Measurements from ENCODE around the gene ANKRD55. TPM values are rescaled to one million over a fixed set of nuclear protein-coding genes. Genes with fewer than 3 reads are reported as not detected.
A peak's percentile ranks its signal among the peaks of the same experiment; 100 is the strongest.
"Not testable (repeated sequence)": the region's sequence is repeated elsewhere in the genome, so short reads cannot be mapped to it uniquely, and the experiment has no call there.

The ANKRD55 gene
- total and polyA plus RNA-seq, 5 donors from 2014 or later, result 4.1 to 9.0 (median 5.7) TPM

- Mint-ChIP-seq H3K27me3 (peaks cover 12% of the 10 kb centered on the region), H3K9me3 (no peaks in the 10 kb centered on the region), H3K4me1 (peaks cover 2 to 4% (median 2%) of the 10 kb centered on the region in 4 donors), H3K36me3 (no peaks in the 10 kb centered on the region), H3K27ac (no peak overlapping the region), H3K4me3 (no peak overlapping the region)
- H3K27me3 ChIP-seq (ENCODE audit: control insufficient read depth, insufficient read depth, low read length), result no peaks in the 10 kb centered on the region
- no peaks in the 10 kb centered on the region for H3K4me1 ChIP-seq (ENCODE audit: control insufficient read depth, insufficient read depth, low read length, poor library complexity, severe bottlenecking)
- no peaks in the 10 kb centered on the region for H3K36me3 ChIP-seq (ENCODE audit: control insufficient read depth, insufficient read depth, low read length)
- no peak overlapping the region for H3K4me3 ChIP-seq (ENCODE audit: low read depth, low read length)
- H3K27ac ChIP-seq (ENCODE audit: insufficient read depth, low read length, poor library complexity, severe bottlenecking), result no peak overlapping the region
- H3K9me3 ChIP-seq (ENCODE audit: control insufficient read depth in 2 of 2, low read length in 2 of 2), result no peaks in the 10 kb centered on the region
- ATAC-seq (ENCODE audit: low read depth in 2 of 2), result no peak
- DNase-seq, result peak in 2 of 3 donors; percentile 17 to 28
Measured at GRCh38 chr5:56264417-56265025, 31.4 kb upstream of the ANKRD55 start.

- peaks cover 0 to 2% (median 0%) of the 10 kb centered on the region in 4 donors for H3K4me1 Mint-ChIP-seq
- H3K27ac ChIP-seq (ENCODE audit: insufficient read depth, low read length, poor library complexity, severe bottlenecking), result no peak overlapping the region
- peaks cover 2% of the 10 kb centered on the region for H3K27me3 ChIP-seq (ENCODE audit: control insufficient read depth, insufficient read depth, low read length)
- H3K4me1 ChIP-seq (ENCODE audit: control insufficient read depth, insufficient read depth, low read length, poor library complexity, severe bottlenecking), result no peaks in the 10 kb centered on the region
- peaks cover 14% of the 10 kb centered on the region for H3K27me3 Mint-ChIP-seq
- H3K27ac Mint-ChIP-seq, result no peak overlapping the region
- H3K36me3 ChIP-seq (ENCODE audit: control insufficient read depth, insufficient read depth, low read length), result no peaks in the 10 kb centered on the region
- DNase-seq, result no peak
- no peak overlapping the region for H3K4me3 Mint-ChIP-seq
- no peak for ATAC-seq (ENCODE audit: low read depth in 2 of 2)
- no peaks in the 10 kb centered on the region for H3K36me3 Mint-ChIP-seq
- no peak overlapping the region for H3K4me3 ChIP-seq (ENCODE audit: low read depth, low read length)
- H3K9me3 ChIP-seq (ENCODE audit: control insufficient read depth in 2 of 2, low read length in 2 of 2), result no peaks in the 10 kb centered on the region
- H3K9me3 Mint-ChIP-seq, result peaks cover 0 to 2% (median 0%) of the 10 kb centered on the region in 7 donors
Measured at GRCh38 chr5:56262279-56262678, 29.1 kb upstream of the ANKRD55 start.

- no peak for DNase-seq
- Histone ChIP-seq H3K9me3 (ENCODE audit: control insufficient read depth in 2 of 2, low read length in 2 of 2) (no peaks in the 10 kb centered on the region), H3K4me3 (ENCODE audit: low read depth, low read length) (no peak overlapping the region), H3K27me3 (ENCODE audit: control insufficient read depth, insufficient read depth, low read length) (peaks cover 2% of the 10 kb centered on the region), H3K36me3 (ENCODE audit: control insufficient read depth, insufficient read depth, low read length) (no peaks in the 10 kb centered on the region), H3K4me1 (ENCODE audit: control insufficient read depth, insufficient read depth, low read length, poor library complexity, severe bottlenecking) (no peaks in the 10 kb centered on the region), H3K27ac (ENCODE audit: insufficient read depth, low read length, poor library complexity, severe bottlenecking) (no peak overlapping the region)
- no peak overlapping the region for H3K4me3 Mint-ChIP-seq
- no peak for ATAC-seq (ENCODE audit: low read depth in 2 of 2)
- no peaks in the 10 kb centered on the region for H3K4me1 Mint-ChIP-seq
- H3K27ac Mint-ChIP-seq, result no peak overlapping the region
- peaks cover 0 to 2% (median 0%) of the 10 kb centered on the region in 7 donors for H3K9me3 Mint-ChIP-seq
- H3K27me3 Mint-ChIP-seq, result peaks cover 20% of the 10 kb centered on the region
- no peaks in the 10 kb centered on the region for H3K36me3 Mint-ChIP-seq
Measured at GRCh38 chr5:56259002-56259511, 25.9 kb upstream of the ANKRD55 start.

GRCh38 chr5:56257763-56258529 is 24.8 kb upstream of the ANKRD55 start:
- DNase-seq; H3K4me1 Mint-ChIP-seq; H3K4me3 Mint-ChIP-seq; H3K9me3 ChIP-seq (ENCODE audit: control insufficient read depth in 2 of 2, low read length in 2 of 2); H3K36me3 Mint-ChIP-seq; H3K4me3 ChIP-seq (ENCODE audit: low read depth, low read length); H3K9me3 Mint-ChIP-seq; H3K36me3 ChIP-seq (ENCODE audit: control insufficient read depth, insufficient read depth, low read length); ATAC-seq (ENCODE audit: low read depth in 2 of 2); H3K27ac ChIP-seq (ENCODE audit: insufficient read depth, low read length, poor library complexity, severe bottlenecking); H3K4me1 ChIP-seq (ENCODE audit: control insufficient read depth, insufficient read depth, low read length, poor library complexity, severe bottlenecking); H3K27me3 ChIP-seq (ENCODE audit: control insufficient read depth, insufficient read depth, low read length); H3K27ac Mint-ChIP-seq: not testable (repeated sequence)
- peaks cover 20% of the 10 kb centered on the region for H3K27me3 Mint-ChIP-seq

- peaks cover 13% of the 10 kb centered on the region for H3K27me3 Mint-ChIP-seq
- Histone ChIP-seq H3K27ac (ENCODE audit: insufficient read depth, low read length, poor library complexity, severe bottlenecking) (no peak overlapping the region), H3K4me1 (ENCODE audit: control insufficient read depth, insufficient read depth, low read length, poor library complexity, severe bottlenecking) (no peaks in the 10 kb centered on the region), H3K4me3 (ENCODE audit: low read depth, low read length) (no peak overlapping the region), H3K9me3 (ENCODE audit: control insufficient read depth in 2 of 2, low read length in 2 of 2) (no peaks in the 10 kb centered on the region), H3K27me3 (ENCODE audit: control insufficient read depth, insufficient read depth, low read length) (peaks cover 2% of the 10 kb centered on the region), H3K36me3 (ENCODE audit: control insufficient read depth, insufficient read depth, low read length) (no peaks in the 10 kb centered on the region)
- no peaks in the 10 kb centered on the region for H3K36me3 Mint-ChIP-seq
- H3K27ac Mint-ChIP-seq, result no peak overlapping the region
- DNase-seq, result no peak
- H3K4me1 Mint-ChIP-seq, result peaks cover 0 to 3% (median 0%) of the 10 kb centered on the region in 4 donors
- peaks cover 0 to 2% (median 0%) of the 10 kb centered on the region in 7 donors for H3K9me3 Mint-ChIP-seq
- H3K4me3 Mint-ChIP-seq, result no peak overlapping the region
- no peak for ATAC-seq (ENCODE audit: low read depth in 2 of 2)
Measured at GRCh38 chr5:56257010-56257409, 23.9 kb upstream of the ANKRD55 start.

- Mint-ChIP-seq H3K27ac (no peak overlapping the region), H3K4me3 (no peak overlapping the region), H3K4me1 (peaks cover 0 to 3% (median 0%) of the 10 kb centered on the region in 4 donors), H3K27me3 (peaks cover 13% of the 10 kb centered on the region), H3K36me3 (no peaks in the 10 kb centered on the region), H3K9me3 (peaks cover 0 to 2% (median 0%) of the 10 kb centered on the region in 7 donors)
- no peaks in the 10 kb centered on the region for H3K36me3 ChIP-seq (ENCODE audit: control insufficient read depth, insufficient read depth, low read length)
- no peak overlapping the region for H3K27ac ChIP-seq (ENCODE audit: insufficient read depth, low read length, poor library complexity, severe bottlenecking)
- ATAC-seq (ENCODE audit: low read depth in 2 of 2) (no peak), DNase-seq (no peak)
- peaks cover 2% of the 10 kb centered on the region for H3K27me3 ChIP-seq (ENCODE audit: control insufficient read depth, insufficient read depth, low read length)
- no peak overlapping the region for H3K4me3 ChIP-seq (ENCODE audit: low read depth, low read length)
- H3K9me3 ChIP-seq (ENCODE audit: control insufficient read depth in 2 of 2, low read length in 2 of 2), result no peaks in the 10 kb centered on the region
- no peaks in the 10 kb centered on the region for H3K4me1 ChIP-seq (ENCODE audit: control insufficient read depth, insufficient read depth, low read length, poor library complexity, severe bottlenecking)
Measured at GRCh38 chr5:56255502-56255901, 22.4 kb upstream of the ANKRD55 start.

GRCh38 chr5:56253924-56254323 is 20.8 kb upstream of the ANKRD55 start:
- no peaks in the 10 kb centered on the region for H3K4me1 ChIP-seq (ENCODE audit: control insufficient read depth, insufficient read depth, low read length, poor library complexity, severe bottlenecking)
- no peaks in the 10 kb centered on the region for H3K36me3 ChIP-seq (ENCODE audit: control insufficient read depth, insufficient read depth, low read length)
- no peaks in the 10 kb centered on the region for H3K9me3 ChIP-seq (ENCODE audit: control insufficient read depth in 2 of 2, low read length in 2 of 2)
- H3K27ac ChIP-seq (ENCODE audit: insufficient read depth, low read length, poor library complexity, severe bottlenecking), result no peak overlapping the region
- no peak for DNase-seq
- Mint-ChIP-seq H3K27ac (no peak overlapping the region), H3K4me1 (peaks cover 0 to 3% (median 0%) of the 10 kb centered on the region in 4 donors), H3K27me3 (peaks cover 13% of the 10 kb centered on the region), H3K4me3 (no peak overlapping the region), H3K9me3 (peaks cover 0 to 2% (median 0%) of the 10 kb centered on the region in 7 donors), H3K36me3 (no peaks in the 10 kb centered on the region)
- H3K27me3 ChIP-seq (ENCODE audit: control insufficient read depth, insufficient read depth, low read length), result no peaks in the 10 kb centered on the region
- ATAC-seq (ENCODE audit: low read depth in 2 of 2), result no peak
- H3K4me3 ChIP-seq (ENCODE audit: low read depth, low read length), result no peak overlapping the region

All from CD4-positive, CD25-positive, alpha-beta regulatory T cell (primary cell).